Body of pancreas (tissue), 4 donors: Measurements from ENCODE around the gene HNRNPL.

Experiments used
- POLR2A ChIP-seq, 3 donors: fragments of 450-650 bp; IDR thresholded peaks; one replicate each; pipeline ENCODE4 v1.6.1; 2016; ENCODE audit warnings: antibody characterized with exemption in 3 of 3, mild to moderate bottlenecking in 2 of 3
- TF ChIP-seq, protein P1 (sequence below), 7 experiments: fragments of 450-650 bp in 4 of 7; fragments of 200-600 bp in 3 of 7; sonication (generic) in 3 of 7; IDR thresholded peaks; one replicate each; pipeline ENCODE4 v1.5.1; 2016 to 2019; ENCODE audit warnings: antibody characterized with exemption in 7 of 7

DNA sequence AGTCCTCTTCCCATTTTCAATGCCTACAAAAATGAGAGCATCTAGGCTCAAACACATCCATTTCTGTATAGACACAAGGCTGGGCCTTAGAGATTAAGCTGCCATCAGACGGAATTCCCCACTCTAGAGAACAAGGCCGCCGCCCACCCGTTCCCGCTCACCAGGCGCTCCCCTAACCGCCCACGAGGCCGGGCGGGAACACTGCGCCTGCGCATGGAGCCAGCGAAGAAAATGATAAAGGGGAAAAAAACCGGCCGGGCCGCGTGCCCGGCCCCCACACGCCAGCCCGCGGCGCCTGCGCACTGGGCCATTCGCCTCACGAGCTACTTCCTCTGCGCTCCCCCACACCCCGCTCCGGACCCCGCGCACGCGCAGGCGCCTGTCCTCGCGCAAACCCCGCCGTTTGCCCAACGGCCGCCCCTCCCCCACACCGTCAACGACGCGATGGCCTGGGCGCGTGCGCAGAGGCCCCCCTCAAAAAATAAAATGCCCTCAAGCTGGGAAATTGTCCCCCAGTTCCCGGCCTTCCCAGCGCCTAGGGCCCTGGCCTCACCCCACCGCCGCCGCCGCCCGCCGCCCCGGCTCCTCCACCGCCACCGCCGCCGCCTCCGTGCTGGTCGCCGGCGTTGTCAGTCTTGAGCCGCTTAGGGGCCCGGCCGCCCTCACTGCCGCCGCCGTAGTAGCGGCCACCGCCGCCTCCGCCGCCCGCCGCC lies 483 bp downstream of the HNRNPL start:
- no peak for TF ChIP-seq POLR2A (IDR thresholded peaks at IDR 0.05)
- TF ChIP-seq, protein P1, sequence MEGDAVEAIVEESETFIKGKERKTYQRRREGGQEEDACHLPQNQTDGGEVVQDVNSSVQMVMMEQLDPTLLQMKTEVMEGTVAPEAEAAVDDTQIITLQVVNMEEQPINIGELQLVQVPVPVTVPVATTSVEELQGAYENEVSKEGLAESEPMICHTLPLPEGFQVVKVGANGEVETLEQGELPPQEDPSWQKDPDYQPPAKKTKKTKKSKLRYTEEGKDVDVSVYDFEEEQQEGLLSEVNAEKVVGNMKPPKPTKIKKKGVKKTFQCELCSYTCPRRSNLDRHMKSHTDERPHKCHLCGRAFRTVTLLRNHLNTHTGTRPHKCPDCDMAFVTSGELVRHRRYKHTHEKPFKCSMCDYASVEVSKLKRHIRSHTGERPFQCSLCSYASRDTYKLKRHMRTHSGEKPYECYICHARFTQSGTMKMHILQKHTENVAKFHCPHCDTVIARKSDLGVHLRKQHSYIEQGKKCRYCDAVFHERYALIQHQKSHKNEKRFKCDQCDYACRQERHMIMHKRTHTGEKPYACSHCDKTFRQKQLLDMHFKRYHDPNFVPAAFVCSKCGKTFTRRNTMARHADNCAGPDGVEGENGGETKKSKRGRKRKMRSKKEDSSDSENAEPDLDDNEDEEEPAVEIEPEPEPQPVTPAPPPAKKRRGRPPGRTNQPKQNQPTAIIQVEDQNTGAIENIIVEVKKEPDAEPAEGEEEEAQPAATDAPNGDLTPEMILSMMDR (IDR thresholded peaks at IDR 0.05), result peak in 2 of 7 experiments; percentile 14 to 16
